OCI-LY3 (cell line): ENCODE results near the gene ZBTB1.

Source experiments
- CTCF ChIP-seq: fragments of 200-600, 300-600 bp; sonication (generic); IDR thresholded peaks from 2 replicates; pipeline ENCODE4 v1.5.1; 2014; ENCODE audit warnings: antibody characterized with exemption, low read length, low read depth
- EZH2phosphoT487 ChIP-seq: fragments of 200-600 bp; shearing (Covaris generic); IDR thresholded peaks from 2 replicates; pipeline ENCODE4 v1.6.1; 2018; ENCODE audit warnings: antibody characterized with exemption, mixed run types, low read depth

- TF ChIP-seq CTCF, result no peak
- no peak for TF ChIP-seq EZH2phosphoT487
Observed at GRCh38 chr14:64468451-64468850, 36.1 kb upstream of the ZBTB1 start.
